ENCODE results near the gene PSMA2. TPM values are rescaled to one million over a fixed set of nuclear protein-coding genes. Genes with fewer than 3 reads are reported as not detected.

Gene PSMA2
- total RNA-seq, 1 experiment from 2014 or later: 152 TPM

DNA sequence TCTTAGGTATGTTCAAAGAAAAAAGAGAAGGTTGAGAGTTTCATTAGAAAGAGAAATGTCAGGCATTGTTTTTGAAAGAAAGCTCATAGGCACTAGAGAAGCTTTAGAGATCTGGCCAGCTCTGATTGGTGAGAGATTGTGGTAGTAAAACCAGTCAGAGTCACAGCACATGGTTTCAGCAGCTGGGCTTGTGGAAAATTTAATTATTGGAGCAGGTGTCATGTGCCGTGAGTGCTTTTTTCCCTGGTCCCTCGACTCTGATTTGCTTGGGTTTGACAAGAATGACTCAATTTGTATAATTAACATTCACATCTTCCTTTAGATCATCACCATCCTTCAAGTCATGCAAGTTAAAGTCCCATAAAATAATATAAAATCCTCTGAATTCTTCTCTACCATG lies 35.4 kb upstream of the PSMA2 start (continued):
- TF ChIP-seq ELF1 (IDR thresholded peaks at IDR 0.05; ENCODE audit: borderline replicate concordance, low read depth) (no peak), SRF (IDR thresholded peaks at IDR 0.05; ENCODE audit: low read depth) (no peak), POLR2AphosphoS5 (IDR thresholded peaks at IDR 0.05; ENCODE audit: low read depth, low read length) (no peak), CBX3 (IDR thresholded peaks at IDR 0.05; ENCODE audit: low read depth) (no peak)

DNA sequence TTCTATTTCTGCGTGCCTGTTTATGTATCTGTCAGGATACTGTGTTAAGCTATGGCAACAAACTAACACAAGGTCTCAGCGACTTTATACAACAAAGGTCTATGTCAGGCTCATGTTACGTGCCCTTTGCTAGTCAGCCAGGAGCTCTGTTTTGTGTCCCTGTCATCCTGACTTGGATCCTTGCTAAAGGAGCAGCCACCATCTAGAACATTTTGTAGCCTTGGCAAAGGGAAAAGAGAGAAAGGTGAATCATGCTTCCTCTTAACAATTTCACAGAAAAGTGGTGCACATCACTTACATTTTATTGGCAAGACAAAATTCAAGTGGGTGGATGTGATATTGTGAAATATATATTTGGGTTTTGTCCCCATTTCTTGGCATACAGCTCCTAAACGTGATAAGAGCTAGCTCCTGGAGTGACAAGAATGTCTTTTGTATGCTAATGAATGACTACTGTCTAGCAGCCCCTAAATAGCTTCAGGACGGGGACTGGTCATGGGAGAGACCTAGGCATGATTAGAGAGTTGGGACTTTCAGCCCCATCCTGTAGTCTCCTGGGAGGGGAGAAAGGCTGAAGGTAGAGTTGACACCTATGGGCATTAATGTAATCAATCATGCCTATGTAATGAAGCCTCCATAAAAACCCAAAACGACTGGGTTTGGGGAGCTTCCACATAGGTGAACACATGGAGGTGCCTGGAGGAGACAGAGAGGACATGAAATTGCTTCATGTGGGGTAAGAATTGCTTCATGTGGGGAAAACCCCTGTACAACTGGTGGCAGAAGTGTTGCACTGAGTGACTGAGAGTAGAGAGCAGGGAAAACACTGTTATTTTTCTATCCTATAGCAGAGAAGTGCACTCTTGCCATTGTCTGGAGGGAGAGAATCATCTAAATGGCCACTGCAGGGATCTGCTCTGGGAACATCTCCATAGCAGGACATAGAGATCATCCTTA lies 33.2 kb upstream of the PSMA2 start:
- H3K9ac ChIP-seq (ENCODE audit: low read length): no peak overlapping the region
- TF ChIP-seq EGR1 (IDR thresholded peaks at IDR 0.05; ENCODE audit: low read depth): no peak
- no peak for TF ChIP-seq RAD21 (IDR thresholded peaks at IDR 0.05; ENCODE audit: low read depth)
- no peak for TF ChIP-seq FOSL1 (IDR thresholded peaks at IDR 0.05; ENCODE audit: low read depth)
- no peak for TF ChIP-seq CEBPB (IDR thresholded peaks at IDR 0.05; ENCODE audit: low read depth)
- TF ChIP-seq EZH2 (IDR thresholded peaks at IDR 0.05): no peak
- no peak for TF ChIP-seq ELF1 (IDR thresholded peaks at IDR 0.05; ENCODE audit: borderline replicate concordance, low read depth)
- no peak for TF ChIP-seq SP1 (IDR thresholded peaks at IDR 0.05; ENCODE audit: low read depth)
- no peak for TF ChIP-seq ZNF274 (IDR thresholded peaks at IDR 0.05; ENCODE audit: low read depth, low read length)
- TF ChIP-seq, protein P1, sequence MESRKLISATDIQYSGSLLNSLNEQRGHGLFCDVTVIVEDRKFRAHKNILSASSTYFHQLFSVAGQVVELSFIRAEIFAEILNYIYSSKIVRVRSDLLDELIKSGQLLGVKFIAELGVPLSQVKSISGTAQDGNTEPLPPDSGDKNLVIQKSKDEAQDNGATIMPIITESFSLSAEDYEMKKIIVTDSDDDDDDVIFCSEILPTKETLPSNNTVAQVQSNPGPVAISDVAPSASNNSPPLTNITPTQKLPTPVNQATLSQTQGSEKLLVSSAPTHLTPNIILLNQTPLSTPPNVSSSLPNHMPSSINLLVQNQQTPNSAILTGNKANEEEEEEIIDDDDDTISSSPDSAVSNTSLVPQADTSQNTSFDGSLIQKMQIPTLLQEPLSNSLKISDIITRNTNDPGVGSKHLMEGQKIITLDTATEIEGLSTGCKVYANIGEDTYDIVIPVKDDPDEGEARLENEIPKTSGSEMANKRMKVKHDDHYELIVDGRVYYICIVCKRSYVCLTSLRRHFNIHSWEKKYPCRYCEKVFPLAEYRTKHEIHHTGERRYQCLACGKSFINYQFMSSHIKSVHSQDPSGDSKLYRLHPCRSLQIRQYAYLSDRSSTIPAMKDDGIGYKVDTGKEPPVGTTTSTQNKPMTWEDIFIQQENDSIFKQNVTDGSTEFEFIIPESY (IDR thresholded peaks at IDR 0.05; ENCODE audit: extremely low read depth, insufficient replicate concordance, low read length): no peak
- TF ChIP-seq, protein P2, sequence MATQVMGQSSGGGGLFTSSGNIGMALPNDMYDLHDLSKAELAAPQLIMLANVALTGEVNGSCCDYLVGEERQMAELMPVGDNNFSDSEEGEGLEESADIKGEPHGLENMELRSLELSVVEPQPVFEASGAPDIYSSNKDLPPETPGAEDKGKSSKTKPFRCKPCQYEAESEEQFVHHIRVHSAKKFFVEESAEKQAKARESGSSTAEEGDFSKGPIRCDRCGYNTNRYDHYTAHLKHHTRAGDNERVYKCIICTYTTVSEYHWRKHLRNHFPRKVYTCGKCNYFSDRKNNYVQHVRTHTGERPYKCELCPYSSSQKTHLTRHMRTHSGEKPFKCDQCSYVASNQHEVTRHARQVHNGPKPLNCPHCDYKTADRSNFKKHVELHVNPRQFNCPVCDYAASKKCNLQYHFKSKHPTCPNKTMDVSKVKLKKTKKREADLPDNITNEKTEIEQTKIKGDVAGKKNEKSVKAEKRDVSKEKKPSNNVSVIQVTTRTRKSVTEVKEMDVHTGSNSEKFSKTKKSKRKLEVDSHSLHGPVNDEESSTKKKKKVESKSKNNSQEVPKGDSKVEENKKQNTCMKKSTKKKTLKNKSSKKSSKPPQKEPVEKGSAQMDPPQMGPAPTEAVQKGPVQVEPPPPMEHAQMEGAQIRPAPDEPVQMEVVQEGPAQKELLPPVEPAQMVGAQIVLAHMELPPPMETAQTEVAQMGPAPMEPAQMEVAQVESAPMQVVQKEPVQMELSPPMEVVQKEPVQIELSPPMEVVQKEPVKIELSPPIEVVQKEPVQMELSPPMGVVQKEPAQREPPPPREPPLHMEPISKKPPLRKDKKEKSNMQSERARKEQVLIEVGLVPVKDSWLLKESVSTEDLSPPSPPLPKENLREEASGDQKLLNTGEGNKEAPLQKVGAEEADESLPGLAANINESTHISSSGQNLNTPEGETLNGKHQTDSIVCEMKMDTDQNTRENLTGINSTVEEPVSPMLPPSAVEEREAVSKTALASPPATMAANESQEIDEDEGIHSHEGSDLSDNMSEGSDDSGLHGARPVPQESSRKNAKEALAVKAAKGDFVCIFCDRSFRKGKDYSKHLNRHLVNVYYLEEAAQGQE (IDR thresholded peaks at IDR 0.05; ENCODE audit: low read depth): no peak
- TF ChIP-seq CBX3 (IDR thresholded peaks at IDR 0.05; ENCODE audit: low read depth): no peak
- no peak for TF ChIP-seq POLR2AphosphoS5 (IDR thresholded peaks at IDR 0.05; ENCODE audit: low read depth, low read length)
- CTCF ChIA-PET: interaction anchor here (1.0 kb wide), 1 partner anchor 24 kb away, joined by 3 read pairs; no protein-coding TSS in a partner anchor
- no TSS peak for BruUV-seq (replicated peaks)
- no peaks in the 10 kb centered on the region for H4K20me1 ChIP-seq (ENCODE audit: insufficient read depth)
- H3K4me2 ChIP-seq (ENCODE audit: low read length): no peak overlapping the region
- H3K9me2 ChIP-seq (ENCODE audit: insufficient read depth): no peaks in the 10 kb centered on the region
- H3K79me2 ChIP-seq (ENCODE audit: insufficient read depth, low read length): no peaks in the 10 kb centered on the region
- no peaks in the 10 kb centered on the region for H3K27me3 ChIP-seq (ENCODE audit: insufficient read depth, low read length)
- DNase-seq (ENCODE audit: low read depth, low spot score) (no peak), ATAC-seq (no peak)
- POLR2A ChIA-PET: no interaction called here
- H2AFZ ChIP-seq (ENCODE audit: low read depth, low read length, poor library complexity, severe bottlenecking): no peak overlapping the region
- H3K4me1 ChIP-seq (ENCODE audit: control insufficient read depth in 1 of 2, insufficient read depth in 2 of 2, low read length in 2 of 2): no peaks in the 10 kb centered on the region
- no peaks in the 10 kb centered on the region for H3K36me3 ChIP-seq (ENCODE audit: control insufficient read depth in 1 of 2, insufficient read depth in 2 of 2, low read length in 2 of 2)
- no peaks in the 10 kb centered on the region for H3K9me3 ChIP-seq (ENCODE audit: control insufficient read depth in 1 of 2, insufficient read depth in 1 of 2, low read depth in 1 of 2, low read length in 2 of 2)
- no peak overlapping the region for H3K27ac ChIP-seq (ENCODE audit: low read depth, low read length)
- H3K4me3 ChIP-seq (replicated peaks in 1 of 2; ENCODE audit: low read depth in 1 of 2, low read length in 2 of 2): no peak overlapping the region
- intact Hi-C loops (cut with micrococcal nuclease): no loop called here
- RAD21 ChIA-PET (ENCODE audit: low non-redundant PET in 1 of 2, low total read pairs in 2 of 2, uncharacterized antibody in 2 of 2, unreplicated experiment in 2 of 2): no interaction called here
